HG03439 (cell line): Measurements from ENCODE around the gene GBX2.

Experiments
- ATAC-seq: cut with Tn5 transposase; IDR thresholded peaks from one replicate; pipeline ENCODE4 v1.9.1; 2021; ENCODE audit warnings: mild to moderate bottlenecking, moderate library complexity; ENCODE audit not compliant: unreplicated experiment

GBX2 gene

GRCh38 chr2:236184701-236185100, 16.5 kb upstream of the GBX2 start:
- no peak for ATAC-seq

- ATAC-seq = no peak
Measured at GRCh38 chr2:236180831-236181453, 12.8 kb upstream of the GBX2 start.

- no peak for ATAC-seq
Measured at GRCh38 chr2:236180076-236180816, 12.1 kb upstream of the GBX2 start.

GRCh38 chr2:236179236-236180075, 11.3 kb upstream of the GBX2 start:
- no peak for ATAC-seq

- ATAC-seq = no peak
Measured at GRCh38 chr2:236178890-236179235, 10.7 kb upstream of the GBX2 start.

- ATAC-seq = no peak
Measured at GRCh38 chr2:236177967-236178889, 10.0 kb upstream of the GBX2 start.

GRCh38 chr2:236177604-236177966, 9.4 kb upstream of the GBX2 start:
- no peak for ATAC-seq

GRCh38 chr2:236176951-236177350, 8.8 kb upstream of the GBX2 start:
- ATAC-seq = no peak

- ATAC-seq = no peak
Measured at GRCh38 chr2:236176417-236176816, 8.2 kb upstream of the GBX2 start.

- ATAC-seq = no peak
Measured at GRCh38 chr2:236175548-236176150, 7.5 kb upstream of the GBX2 start.

- no peak for ATAC-seq
Measured at GRCh38 chr2:236173729-236174607, 5.8 kb upstream of the GBX2 start.

GRCh38 chr2:236173036-236173728, 5.0 kb upstream of the GBX2 start:
- ATAC-seq = no peak

- no peak for ATAC-seq
Measured at GRCh38 chr2:236172255-236173035, 4.3 kb upstream of the GBX2 start.

- ATAC-seq = no peak
Measured at GRCh38 chr2:236171680-236172254, 3.6 kb upstream of the GBX2 start.

- no peak for ATAC-seq
Measured at GRCh38 chr2:236171181-236171679, 3.0 kb upstream of the GBX2 start.

GRCh38 chr2:236170590-236171165, 2.5 kb upstream of the GBX2 start:
- no peak for ATAC-seq
